ELF-1 (cell line): Measurements from ENCODE around the gene TADA2B.

ENCODE experiments used
- DNase-seq: peaks from one replicate; pipeline ENCODE4 v3.0.0-alpha.2; 2016; ENCODE audit warnings: low read depth, low spot score

Gene TADA2B

GRCh38 chr4:7017446-7018048, 25.6 kb upstream of the TADA2B start:
- no peak for DNase-seq

GRCh38 chr4:7018281-7018680, 24.9 kb upstream of the TADA2B start:
- no peak for DNase-seq

GRCh38 chr4:7019367-7019766, 23.8 kb upstream of the TADA2B start:
- no peak for DNase-seq

GRCh38 chr4:7020290-7020689, 22.9 kb upstream of the TADA2B start:
- no peak for DNase-seq

- no peak for DNase-seq
Measured at GRCh38 chr4:7020856-7021255, 22.3 kb upstream of the TADA2B start.

- no peak for DNase-seq
Measured at GRCh38 chr4:7021355-7021754, 21.8 kb upstream of the TADA2B start.

- peak; percentile 80 for DNase-seq
Measured at GRCh38 chr4:7021930-7022664, 21.1 kb upstream of the TADA2B start.

GRCh38 chr4:7023486-7023885, 19.7 kb upstream of the TADA2B start:
- DNase-seq: no peak

- no peak for DNase-seq
Measured at GRCh38 chr4:7023901-7024300, 19.3 kb upstream of the TADA2B start.

- no peak for DNase-seq
Measured at GRCh38 chr4:7024336-7024890, 18.8 kb upstream of the TADA2B start.

- DNase-seq: no peak
Measured at GRCh38 chr4:7025040-7025602, 18.1 kb upstream of the TADA2B start.

- no peak for DNase-seq
Measured at GRCh38 chr4:7026107-7026506, 17.1 kb upstream of the TADA2B start.

- DNase-seq: no peak
Measured at GRCh38 chr4:7027284-7027683, 15.9 kb upstream of the TADA2B start.

GRCh38 chr4:7027913-7028312, 15.3 kb upstream of the TADA2B start:
- no peak for DNase-seq

- no peak for DNase-seq
Measured at GRCh38 chr4:7029212-7029611, 14.0 kb upstream of the TADA2B start.

GRCh38 chr4:7029921-7030320, 13.3 kb upstream of the TADA2B start:
- no peak for DNase-seq

GRCh38 chr4:7030856-7031255, 12.3 kb upstream of the TADA2B start:
- DNase-seq: no peak

- peak; percentile 33 for DNase-seq
Measured at GRCh38 chr4:7031558-7032449, 11.4 kb upstream of the TADA2B start.

- no peak for DNase-seq
Measured at GRCh38 chr4:7032596-7032995, 10.6 kb upstream of the TADA2B start.

GRCh38 chr4:7034262-7035081, 8.7 kb upstream of the TADA2B start:
- DNase-seq: peak; percentile 58

GRCh38 chr4:7037425-7037824, 5.7 kb upstream of the TADA2B start:
- DNase-seq: no peak
